HG03442 (cell line): Measurements from ENCODE around the gene AKT1.

Experiments used
- ATAC-seq: cut with Tn5 transposase; IDR thresholded peaks from one replicate; pipeline ENCODE4 v1.9.1; 2021; ENCODE audit warnings: mild to moderate bottlenecking, moderate library complexity; ENCODE audit not compliant: unreplicated experiment

Gene AKT1

GRCh38 chr14:104800015-104800770 is 4.6 kb upstream of the AKT1 start:
- ATAC-seq = peak; percentile 46

- no peak for ATAC-seq
Observed at GRCh38 chr14:104799244-104800014, 3.9 kb upstream of the AKT1 start.

- ATAC-seq = no peak
Observed at GRCh38 chr14:104798300-104799243, 3.0 kb upstream of the AKT1 start.

GRCh38 chr14:104797115-104798044 is 1.8 kb upstream of the AKT1 start:
- ATAC-seq = no peak

- ATAC-seq = no peak
Observed at GRCh38 chr14:104796687-104797081, 1.1 kb upstream of the AKT1 start.

- ATAC-seq = peak; percentile 29
Observed at GRCh38 chr14:104795781-104796686, 486 bp upstream of the AKT1 start.

- ATAC-seq = peak; percentile 3
Observed at GRCh38 chr14:104794631-104794992, 936 bp downstream of the AKT1 start.

GRCh38 chr14:104794099-104794498 is 1.4 kb downstream of the AKT1 start:
- no peak for ATAC-seq

- no peak for ATAC-seq
Observed at GRCh38 chr14:104793703-104793959, 1.9 kb downstream of the AKT1 start.

- no peak for ATAC-seq
Observed at GRCh38 chr14:104792945-104793702, 2.4 kb downstream of the AKT1 start.

- ATAC-seq = no peak
Observed at GRCh38 chr14:104792101-104792884, 3.3 kb downstream of the AKT1 start.

- no peak for ATAC-seq
Observed at GRCh38 chr14:104791425-104791824, 4.1 kb downstream of the AKT1 start.

- no peak for ATAC-seq
Observed at GRCh38 chr14:104789752-104790743, 5.5 kb downstream of the AKT1 start.

GRCh38 chr14:104788873-104789663 is 6.5 kb downstream of the AKT1 start:
- no peak for ATAC-seq

- no peak for ATAC-seq
Observed at GRCh38 chr14:104788161-104788818, 7.3 kb downstream of the AKT1 start.
